Neural progenitor cell (in vitro differentiated cells): ENCODE data around the gene HRH2. TPM values are rescaled to one million over a fixed set of nuclear protein-coding genes. Genes with fewer than 3 reads are reported as not detected.

Source experiments
- DNase-seq: peaks from one replicate; pipeline ENCODE4 v3.0.0-alpha.2; 2016; ENCODE audit warnings: low spot score
- H2AFZ ChIP-seq: fragments of 200-600 bp; sonication (generic); replicated peaks from 2 replicates; pipeline ENCODE4 v1.6.1; 2016; ENCODE audit warnings: antibody characterized with exemption
- H3F3A ChIP-seq: fragments of 200-600 bp; sonication (generic); 2 replicates; pipeline ENCODE4 v1.6.1; 2016; ENCODE audit warnings: antibody characterized with exemption, low read depth
- H3K27ac ChIP-seq: fragments of 200-600 bp; sonication (generic); 2 replicates; pipeline ENCODE4 v1.5.1; 2016; ENCODE audit warnings: mild to moderate bottlenecking
- H3K27me3 ChIP-seq: fragments of 200-600 bp; sonication (generic); 2 replicates; pipeline ENCODE4 v1.6.1; 2016; ENCODE audit warnings: mild to moderate bottlenecking, moderate library complexity
- H3K36me3 ChIP-seq: fragments of 200-600 bp; sonication (generic); 2 replicates; pipeline ENCODE4 v1.5.1; 2016
- H3K4me1 ChIP-seq: fragments of 200-600 bp; sonication (generic); 2 replicates; pipeline ENCODE4 v1.6.1; 2016; ENCODE audit warnings: mixed run types
- H3K4me2 ChIP-seq: fragments of 200-600 bp; sonication (generic); 2 replicates; pipeline ENCODE4 v1.6.1; 2016
- H3K4me3 ChIP-seq: fragments of 200-600 bp; sonication (generic); 2 replicates; pipeline ENCODE4 v1.5.1; 2016
- H3K79me2 ChIP-seq: fragments of 200-600 bp; sonication (generic); 2 replicates; pipeline ENCODE4 v1.6.1; 2016; ENCODE audit warnings: low read depth
- H3K9ac ChIP-seq: fragments of 200-600 bp; sonication (generic); 2 replicates; pipeline ENCODE4 v1.6.1; 2016
- H3K9me3 ChIP-seq: fragments of 200-600 bp; sonication (generic); 2 replicates; pipeline ENCODE4 v1.5.1; 2016; ENCODE audit warnings: low read depth
- H4K20me1 ChIP-seq: fragments of 200-600 bp; sonication (generic); 2 replicates; pipeline ENCODE4 v1.6.1; 2016; ENCODE audit warnings: low read depth
- H3K27ac Mint-ChIP-seq: 3 replicates; pipeline ENCODE4 v1.8.0; 2021; ENCODE audit warnings: mixed read lengths
- H3K27me3 Mint-ChIP-seq: 2 replicates; pipeline ENCODE4 v1.8.0; 2022; ENCODE audit warnings: low read depth, mild to moderate bottlenecking, inconsistent platforms, moderate library complexity, mixed read lengths; ENCODE audit not compliant: insufficient read depth
- H3K36me3 Mint-ChIP-seq: 3 replicates; pipeline ENCODE4 v1.8.0; 2021; ENCODE audit warnings: mixed read lengths
- H3K4me1 Mint-ChIP-seq: 3 replicates; pipeline ENCODE4 v1.8.0; 2021; ENCODE audit warnings: mixed read lengths
- H3K4me3 Mint-ChIP-seq: 3 replicates; pipeline ENCODE4 v1.8.0; 2021; ENCODE audit warnings: mild to moderate bottlenecking, moderate library complexity, mixed read lengths
- H3K9me3 Mint-ChIP-seq: 3 replicates; pipeline ENCODE4 v1.8.0; 2020; ENCODE audit warnings: mixed read lengths
- CTCF ChIP-seq: fragments of 200-600 bp; sonication (generic); IDR thresholded peaks from 2 replicates; pipeline ENCODE4 v1.5.1; 2017; ENCODE audit warnings: antibody characterized with exemption, mild to moderate bottlenecking
- EZH2 ChIP-seq: fragments of 200-600 bp; sonication (generic); IDR thresholded peaks from 2 replicates; pipeline ENCODE4 v1.6.1; 2017; ENCODE audit warnings: antibody characterized with exemption, mild to moderate bottlenecking, moderate library complexity
- EZH2phosphoT487 ChIP-seq: fragments of 200-600 bp; sonication (generic); IDR thresholded peaks from 2 replicates; pipeline ENCODE4 v1.6.1; 2017; ENCODE audit warnings: antibody characterized with exemption
- total RNA-seq: library from RNA; depleted of rRNA; stranded (reverse); fragments of >200 nt; gene quantifications from 2 replicates; pipeline ENCODE4 v1.2.3, GENCODE V29; 2015; ENCODE audit warnings: low replicate concordance

HRH2 gene
- total RNA-seq, 1 donor from 2014 or later, result not detected

GRCh38 chr5:175682664-175683063 lies 24.8 kb downstream of the HRH2 start:
- no peak overlapping the region for H3K4me3 Mint-ChIP-seq
- Histone ChIP-seq H4K20me1 (no peaks in the 10 kb centered on the region), H2AFZ (no peak overlapping the region), H3K4me3 (no peak overlapping the region), H3K27me3 (no peaks in the 10 kb centered on the region), H3K4me1 (no peaks in the 10 kb centered on the region), H3K36me3 (no peaks in the 10 kb centered on the region), H3K27ac (no peak overlapping the region), H3K9me3 (no peaks in the 10 kb centered on the region), H3F3A (no peaks in the 10 kb centered on the region), H3K9ac (no peak overlapping the region), H3K79me2 (no peaks in the 10 kb centered on the region), H3K4me2 (no peak overlapping the region)
- no peak for DNase-seq
- no peaks in the 10 kb centered on the region for H3K36me3 Mint-ChIP-seq
- H3K4me1 Mint-ChIP-seq, result peaks cover 2% of the 10 kb centered on the region
- TF ChIP-seq EZH2 (no peak), CTCF (no peak), EZH2phosphoT487 (no peak)
- no peak overlapping the region for H3K27ac Mint-ChIP-seq
- no peaks in the 10 kb centered on the region for H3K9me3 Mint-ChIP-seq
- H3K27me3 Mint-ChIP-seq, result peaks cover 14% of the 10 kb centered on the region

GRCh38 chr5:175683231-175683630 lies 25.4 kb downstream of the HRH2 start:
- Mint-ChIP-seq H3K27ac (no peak overlapping the region), H3K27me3 (peaks cover 13% of the 10 kb centered on the region), H3K9me3 (no peaks in the 10 kb centered on the region), H3K36me3 (no peaks in the 10 kb centered on the region), H3K4me1 (peaks cover 5% of the 10 kb centered on the region), H3K4me3 (no peak overlapping the region)
- Histone ChIP-seq H2AFZ (no peak overlapping the region), H3K36me3 (no peaks in the 10 kb centered on the region), H3K4me2 (no peak overlapping the region), H3K27me3 (no peaks in the 10 kb centered on the region), H3K9ac (no peak overlapping the region), H3K27ac (no peak overlapping the region), H3K4me1 (no peaks in the 10 kb centered on the region), H3K4me3 (no peak overlapping the region), H4K20me1 (no peaks in the 10 kb centered on the region), H3F3A (no peaks in the 10 kb centered on the region), H3K79me2 (no peaks in the 10 kb centered on the region), H3K9me3 (no peaks in the 10 kb centered on the region)
- TF ChIP-seq EZH2phosphoT487 (no peak), CTCF (no peak), EZH2 (no peak)
- no peak for DNase-seq

GRCh38 chr5:175683921-175684320 lies 26.1 kb downstream of the HRH2 start:
- no peak overlapping the region for H3K27ac ChIP-seq
- H3K36me3 ChIP-seq, result no peaks in the 10 kb centered on the region
- TF ChIP-seq CTCF, result no peak
- TF ChIP-seq EZH2phosphoT487, result no peak
- no peaks in the 10 kb centered on the region for H3K27me3 ChIP-seq
- no peak overlapping the region for H2AFZ ChIP-seq
- no peaks in the 10 kb centered on the region for H4K20me1 ChIP-seq
- Mint-ChIP-seq H3K36me3 (no peaks in the 10 kb centered on the region), H3K27me3 (peaks cover 13% of the 10 kb centered on the region), H3K9me3 (no peaks in the 10 kb centered on the region), H3K27ac (no peak overlapping the region), H3K4me1 (peaks cover 10% of the 10 kb centered on the region), H3K4me3 (no peak overlapping the region)
- no peak overlapping the region for H3K9ac ChIP-seq
- no peaks in the 10 kb centered on the region for H3K4me1 ChIP-seq
- no peak overlapping the region for H3K4me2 ChIP-seq
- DNase-seq, result no peak
- H3K9me3 ChIP-seq, result no peaks in the 10 kb centered on the region
- H3K79me2 ChIP-seq, result no peaks in the 10 kb centered on the region
- H3F3A ChIP-seq, result no peaks in the 10 kb centered on the region
- H3K4me3 ChIP-seq, result no peak overlapping the region
